ENCODE data around the gene ARHGAP22.

GRCh38 chr10:48398261-48398660 is 206.6 kb downstream of the ARHGAP22 start:
- no peak for TF ChIP-seq CTCF (IDR thresholded peaks at IDR 0.05; ENCODE audit: poor library complexity, severe bottlenecking)
- TF ChIP-seq EP300 (conservative IDR thresholded peaks at IDR 0.05; ENCODE audit: poor library complexity, severe bottlenecking): no peak
- TF ChIP-seq, protein P1, sequence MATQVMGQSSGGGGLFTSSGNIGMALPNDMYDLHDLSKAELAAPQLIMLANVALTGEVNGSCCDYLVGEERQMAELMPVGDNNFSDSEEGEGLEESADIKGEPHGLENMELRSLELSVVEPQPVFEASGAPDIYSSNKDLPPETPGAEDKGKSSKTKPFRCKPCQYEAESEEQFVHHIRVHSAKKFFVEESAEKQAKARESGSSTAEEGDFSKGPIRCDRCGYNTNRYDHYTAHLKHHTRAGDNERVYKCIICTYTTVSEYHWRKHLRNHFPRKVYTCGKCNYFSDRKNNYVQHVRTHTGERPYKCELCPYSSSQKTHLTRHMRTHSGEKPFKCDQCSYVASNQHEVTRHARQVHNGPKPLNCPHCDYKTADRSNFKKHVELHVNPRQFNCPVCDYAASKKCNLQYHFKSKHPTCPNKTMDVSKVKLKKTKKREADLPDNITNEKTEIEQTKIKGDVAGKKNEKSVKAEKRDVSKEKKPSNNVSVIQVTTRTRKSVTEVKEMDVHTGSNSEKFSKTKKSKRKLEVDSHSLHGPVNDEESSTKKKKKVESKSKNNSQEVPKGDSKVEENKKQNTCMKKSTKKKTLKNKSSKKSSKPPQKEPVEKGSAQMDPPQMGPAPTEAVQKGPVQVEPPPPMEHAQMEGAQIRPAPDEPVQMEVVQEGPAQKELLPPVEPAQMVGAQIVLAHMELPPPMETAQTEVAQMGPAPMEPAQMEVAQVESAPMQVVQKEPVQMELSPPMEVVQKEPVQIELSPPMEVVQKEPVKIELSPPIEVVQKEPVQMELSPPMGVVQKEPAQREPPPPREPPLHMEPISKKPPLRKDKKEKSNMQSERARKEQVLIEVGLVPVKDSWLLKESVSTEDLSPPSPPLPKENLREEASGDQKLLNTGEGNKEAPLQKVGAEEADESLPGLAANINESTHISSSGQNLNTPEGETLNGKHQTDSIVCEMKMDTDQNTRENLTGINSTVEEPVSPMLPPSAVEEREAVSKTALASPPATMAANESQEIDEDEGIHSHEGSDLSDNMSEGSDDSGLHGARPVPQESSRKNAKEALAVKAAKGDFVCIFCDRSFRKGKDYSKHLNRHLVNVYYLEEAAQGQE (IDR thresholded peaks at IDR 0.05; ENCODE audit: borderline replicate concordance): no peak

Measured in neural cell (in vitro differentiated cells).